HG03066 (cell line): ENCODE data around the gene CCHCR1.
"Not testable (repeated sequence)": the region's sequence is repeated elsewhere in the genome, so short reads cannot be mapped to it uniquely, and the experiment has no call there.

Experiments
- ATAC-seq: cut with Tn5 transposase; IDR thresholded peaks from one replicate; pipeline ENCODE4 v1.9.1; 2021; ENCODE audit warnings: low read depth; ENCODE audit not compliant: unreplicated experiment

The CCHCR1 gene

GRCh38 chr6:31164475-31165063, 7.0 kb upstream of the CCHCR1 start:
- not testable (repeated sequence) for ATAC-seq

- ATAC-seq, result no peak
Measured at GRCh38 chr6:31163922-31164321, 6.3 kb upstream of the CCHCR1 start.

- ATAC-seq, result no peak
Measured at GRCh38 chr6:31162463-31163165, 5.0 kb upstream of the CCHCR1 start.

GRCh38 chr6:31161216-31162126, 3.9 kb upstream of the CCHCR1 start:
- ATAC-seq, result no peak

- ATAC-seq, result no peak
Measured at GRCh38 chr6:31158863-31159855, 1.6 kb upstream of the CCHCR1 start.

GRCh38 chr6:31158140-31158862, 699 bp upstream of the CCHCR1 start, which contains the start of gene TCF19:
TSS of gene TCF19 (plus strand) at chr6:31158589. CDS start at chr6:31159470, 881 bp downstream.
- peak; percentile 91 for ATAC-seq

GRCh38 chr6:31156641-31157040, 961 bp downstream of the CCHCR1 start:
- no peak for ATAC-seq

- ATAC-seq, result no peak
Measured at GRCh38 chr6:31154436-31154835, 3.2 kb downstream of the CCHCR1 start.

- ATAC-seq, result no peak
Measured at GRCh38 chr6:31152781-31153180, 4.8 kb downstream of the CCHCR1 start.

- no peak for ATAC-seq
Measured at GRCh38 chr6:31149827-31150447, 7.7 kb downstream of the CCHCR1 start.

- ATAC-seq, result no peak
Measured at GRCh38 chr6:31145386-31145785, 12.2 kb downstream of the CCHCR1 start.

- ATAC-seq, result no peak
Measured at GRCh38 chr6:31144970-31145340, 12.6 kb downstream of the CCHCR1 start.

- ATAC-seq, result no peak
Measured at GRCh38 chr6:31144296-31144969, 13.2 kb downstream of the CCHCR1 start.

GRCh38 chr6:31143148-31143547, 14.5 kb downstream of the CCHCR1 start:
- ATAC-seq, result no peak

- no peak for ATAC-seq
Measured at GRCh38 chr6:31142361-31142761, 15.2 kb downstream of the CCHCR1 start.

- ATAC-seq, result no peak
Measured at GRCh38 chr6:31140643-31141042, 17.0 kb downstream of the CCHCR1 start.

- no peak for ATAC-seq
Measured at GRCh38 chr6:31139599-31139998, 18.0 kb downstream of the CCHCR1 start.

GRCh38 chr6:31138982-31139381, 18.6 kb downstream of the CCHCR1 start, which contains the start of gene PSORS1C2:
TSS of gene PSORS1C2 (minus strand) at chr6:31139066. CDS start at chr6:31139026, 40 bp downstream.
- no peak for ATAC-seq
